ENCODE measurements around the gene C20orf141.
"Not testable (repeated sequence)": the region's sequence is repeated elsewhere in the genome, so short reads cannot be mapped to it uniquely, and the experiment has no call there.

Gene C20orf141

DNA sequence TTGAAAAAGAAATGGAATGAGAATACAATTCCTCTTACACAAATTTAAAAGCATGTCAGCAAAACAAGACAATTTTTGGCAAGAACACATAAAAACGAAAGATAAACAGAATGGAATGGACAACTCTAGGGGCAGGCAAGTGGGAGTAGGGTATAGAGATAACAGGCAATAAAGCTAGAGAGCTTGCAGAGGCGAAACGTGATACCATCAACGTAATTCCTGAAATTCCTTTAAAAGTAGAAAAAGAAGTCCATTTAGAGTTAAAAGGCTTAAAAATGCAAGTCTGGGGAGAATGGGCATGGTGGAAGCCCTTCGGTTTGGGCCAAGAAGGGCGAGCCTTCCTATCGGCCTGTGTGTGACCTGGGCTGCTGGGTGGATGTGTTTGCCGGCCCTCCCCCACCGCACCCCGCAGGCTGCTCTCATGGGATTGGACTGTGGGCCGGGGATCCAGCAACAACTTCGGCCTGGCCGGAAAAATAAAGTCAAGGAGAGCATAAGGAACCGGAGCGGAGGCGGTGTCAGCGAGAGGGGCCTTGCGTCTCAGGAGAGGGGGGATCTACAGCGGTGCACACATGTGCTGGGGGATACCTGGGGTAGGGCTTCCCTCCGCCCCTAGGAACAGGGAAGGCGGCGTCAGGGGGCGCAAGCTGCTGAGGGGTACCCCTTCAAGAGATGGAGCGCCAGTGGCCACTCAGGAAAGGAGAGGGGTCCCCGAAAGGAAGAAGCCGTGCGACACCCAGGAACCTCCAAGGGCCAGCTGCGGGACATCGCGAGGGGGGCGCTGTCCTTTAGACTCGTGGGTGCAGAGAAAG, 5.5 kb downstream of the C20orf141 start:
- in situ Hi-C loops (cut with HindIII; ENCODE audit: low sequenced_read_pairs) = no loop called here

DNA sequence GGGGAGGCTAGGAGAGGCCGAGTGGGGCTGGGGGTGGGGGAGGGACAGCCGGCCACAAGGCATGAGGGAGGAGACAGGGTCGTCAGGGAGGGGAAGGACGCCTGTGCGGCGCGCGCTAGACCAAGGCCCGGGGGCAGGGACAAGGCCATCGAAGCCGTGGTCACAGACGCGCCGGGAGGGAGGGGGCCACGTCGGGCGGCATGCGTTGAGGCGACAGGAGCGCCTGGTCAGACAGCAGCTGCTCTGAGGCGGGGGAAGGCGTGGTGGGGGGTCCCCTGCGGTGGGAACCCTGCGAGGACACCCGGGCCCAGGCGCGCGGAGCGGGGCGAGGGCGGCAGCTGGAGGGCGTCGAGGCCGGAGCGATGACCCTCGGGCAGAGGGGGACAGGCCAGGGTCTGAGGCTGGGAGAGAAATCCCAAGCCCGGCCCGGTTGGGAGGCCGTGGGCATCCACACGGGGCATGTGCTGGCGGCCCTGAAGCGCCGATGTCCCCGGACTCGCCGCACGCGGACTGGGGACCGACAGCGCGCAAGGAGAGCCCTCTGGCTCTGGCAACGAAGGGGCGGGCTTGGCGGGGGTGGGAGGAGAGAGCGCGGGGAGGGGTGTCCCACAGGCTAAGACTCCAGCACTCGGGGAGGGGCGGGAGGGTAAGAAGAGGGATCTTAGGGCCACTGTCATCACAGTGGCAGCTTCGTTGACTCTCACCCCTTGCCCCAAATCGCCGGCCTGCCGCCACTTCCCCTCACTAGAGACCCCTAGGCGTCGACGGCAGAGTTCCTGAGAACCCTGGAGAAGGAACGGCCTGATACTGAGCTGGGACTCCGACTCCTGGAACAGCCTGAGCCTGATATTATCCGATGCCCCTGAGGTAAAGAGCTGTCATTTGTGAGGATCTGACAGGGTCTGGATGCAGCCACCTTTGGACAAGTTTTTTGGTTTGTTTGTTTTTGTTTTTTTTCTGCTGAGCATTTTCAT, 6.4 kb downstream of the C20orf141 start:
- in situ Hi-C loops (cut with HindIII; ENCODE audit: low sequenced_read_pairs) = no loop called here

DNA sequence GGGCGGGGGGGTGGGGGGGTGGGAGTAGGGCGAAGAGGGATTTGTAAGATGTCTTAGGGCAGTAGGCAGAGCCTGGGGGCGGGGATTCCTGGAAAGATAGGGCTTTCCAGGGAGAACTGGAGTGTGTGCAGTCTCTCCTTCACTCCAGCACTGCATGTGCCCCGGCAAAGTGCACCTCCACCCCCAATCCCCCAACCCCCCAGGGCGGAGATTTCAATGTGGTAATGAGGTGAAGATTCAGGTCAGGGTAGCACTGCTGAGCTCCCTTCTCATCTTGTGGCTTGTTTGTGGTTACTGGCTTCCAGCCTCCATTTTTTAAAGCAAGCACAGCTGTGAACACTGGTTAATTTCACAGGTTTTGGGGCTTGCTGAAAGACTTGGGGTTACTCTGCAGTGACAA, 7.3 kb downstream of the C20orf141 start:
- in situ Hi-C loops (cut with HindIII; ENCODE audit: low sequenced_read_pairs) = no loop called here

GRCh38 chr20:2825761-2826160, 11.0 kb downstream of the C20orf141 start:
- in situ Hi-C loops (cut with HindIII; ENCODE audit: low sequenced_read_pairs) = no loop called here

GRCh38 chr20:2826655-2827054, 11.9 kb downstream of the C20orf141 start:
- in situ Hi-C loops (cut with HindIII; ENCODE audit: low sequenced_read_pairs) = no loop called here

DNA sequence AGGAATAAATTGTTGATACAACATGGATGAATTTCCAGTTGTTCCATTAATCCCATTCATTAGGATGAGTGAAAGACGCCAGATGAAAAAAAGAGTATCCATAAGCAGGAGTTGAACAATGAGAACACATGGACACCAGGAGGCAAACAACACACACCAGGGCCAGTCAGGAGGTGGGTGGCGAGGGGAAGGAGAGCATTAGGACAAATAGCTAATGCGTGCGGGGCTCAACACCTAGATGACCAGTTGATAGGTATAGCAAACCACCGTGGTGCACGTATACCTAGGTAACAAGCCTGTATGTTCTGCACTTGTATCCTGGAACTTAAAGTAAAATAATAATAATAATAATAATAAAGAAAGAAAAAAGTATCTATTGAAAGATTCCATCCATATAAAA, 14.6 kb downstream of the C20orf141 start:
- in situ Hi-C loops (cut with HindIII; ENCODE audit: low sequenced_read_pairs) = no loop called here

DNA sequence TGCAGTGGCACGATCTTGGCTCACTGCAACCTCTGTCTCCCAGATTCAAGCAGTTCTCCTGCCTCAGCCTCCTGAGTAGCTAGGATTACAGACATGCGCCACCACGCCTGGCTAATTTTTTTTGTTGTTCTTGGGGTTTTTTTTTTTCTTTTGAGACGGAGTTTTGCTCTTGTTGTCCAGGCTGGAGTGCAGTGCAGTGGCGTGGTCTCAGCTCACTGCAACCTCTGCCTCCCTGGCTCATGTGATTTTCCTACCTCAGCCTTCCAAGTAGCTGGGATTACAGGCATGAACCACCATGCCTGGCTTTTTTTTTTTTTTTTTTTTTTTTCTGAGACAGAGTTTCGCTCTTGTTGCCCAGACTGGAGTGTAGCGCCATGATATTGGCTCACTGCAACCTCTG, 16.4 kb downstream of the C20orf141 start:
- in situ Hi-C loops (cut with HindIII; ENCODE audit: low sequenced_read_pairs) = not testable (repeated sequence)

GRCh38 chr20:2833761-2834160, 19.0 kb downstream of the C20orf141 start:
- in situ Hi-C loops (cut with HindIII; ENCODE audit: low sequenced_read_pairs) = no loop called here

GRCh38 chr20:2834401-2835110, 19.8 kb downstream of the C20orf141 start:
- in situ Hi-C loops (cut with HindIII; ENCODE audit: low sequenced_read_pairs) = no loop called here

GRCh38 chr20:2835331-2835796, 20.6 kb downstream of the C20orf141 start:
- in situ Hi-C loops (cut with HindIII; ENCODE audit: low sequenced_read_pairs) = no loop called here

GRCh38 chr20:2836035-2836434, 21.2 kb downstream of the C20orf141 start:
- in situ Hi-C loops (cut with HindIII; ENCODE audit: low sequenced_read_pairs) = no loop called here

GRCh38 chr20:2837221-2837960, 22.6 kb downstream of the C20orf141 start:
- in situ Hi-C loops (cut with HindIII; ENCODE audit: low sequenced_read_pairs) = no loop called here

GRCh38 chr20:2838170-2838797, 23.5 kb downstream of the C20orf141 start:
- in situ Hi-C loops (cut with HindIII; ENCODE audit: low sequenced_read_pairs) = no loop called here

DNA sequence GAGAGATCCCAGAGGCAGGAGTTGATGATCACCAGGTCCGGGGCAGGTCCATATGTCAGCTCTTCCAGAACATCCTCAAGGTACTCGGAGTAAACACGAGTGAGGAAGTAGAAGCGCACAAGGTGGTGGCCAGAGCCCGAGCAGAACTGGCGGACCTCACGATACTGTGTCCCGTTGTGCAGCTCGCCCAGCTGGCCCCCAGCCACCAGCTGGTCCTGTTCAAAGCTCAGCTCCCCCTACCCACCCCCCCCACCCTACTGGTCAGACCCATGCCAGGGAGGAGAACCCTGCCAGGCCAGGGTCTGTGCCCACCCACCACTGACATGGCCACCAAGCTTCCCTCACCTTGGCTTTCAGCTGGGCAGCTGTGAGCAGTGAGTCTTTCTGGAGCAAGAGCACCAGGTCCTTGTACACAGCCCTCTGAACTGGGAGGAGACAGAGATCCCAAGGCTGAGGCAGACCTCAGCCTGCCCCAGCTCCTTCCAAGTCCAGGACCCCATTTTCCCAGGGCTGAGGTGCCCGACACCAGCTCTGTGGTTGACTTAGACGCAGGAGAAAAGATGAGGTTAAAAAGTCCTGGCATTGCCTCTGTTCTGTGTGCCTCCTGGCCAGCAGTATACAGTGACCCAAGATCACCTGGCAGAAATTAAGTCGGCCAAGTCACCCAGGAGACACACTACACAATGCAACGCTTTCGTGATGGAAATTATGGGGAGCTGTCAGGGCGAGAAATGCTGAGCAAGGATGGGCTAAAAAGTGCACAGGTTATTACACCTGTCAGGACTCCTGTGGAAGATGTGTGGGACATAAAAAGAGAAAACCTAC, 24.3 kb downstream of the C20orf141 start:
- in situ Hi-C loops (cut with HindIII; ENCODE audit: low sequenced_read_pairs) = no loop called here

DNA sequence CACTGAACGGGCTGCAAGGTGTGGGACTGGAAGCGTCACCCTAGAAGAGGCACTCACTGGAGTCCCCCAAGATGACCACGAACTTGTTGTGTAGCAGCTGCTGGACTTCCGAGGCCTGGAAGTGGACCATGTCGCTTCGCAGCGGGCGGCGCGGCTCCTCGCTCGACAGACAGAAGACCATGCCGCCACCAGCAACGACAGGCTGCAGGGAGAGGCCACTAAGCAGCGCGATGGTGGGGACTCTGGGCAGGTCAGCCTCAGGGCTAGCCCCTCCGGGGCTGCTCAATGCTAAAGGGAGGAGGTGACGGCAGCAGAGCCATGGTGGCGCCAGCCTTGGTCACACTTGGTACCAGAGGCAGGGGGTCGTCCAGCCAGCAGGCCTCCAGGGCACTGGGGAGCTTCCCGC, 24.9 kb downstream of the C20orf141 start:
- in situ Hi-C loops (cut with HindIII; ENCODE audit: low sequenced_read_pairs) = no loop called here

- in situ Hi-C loops (cut with HindIII; ENCODE audit: low sequenced_read_pairs) = no loop called here
Measured at GRCh38 chr20:2840138-2840966, 25.6 kb downstream of the C20orf141 start, which contains the start of the genes PCED1A and VPS16. TSS of gene PCED1A (minus strand) at chr20:2840655. CDS start at chr20:2839912, 743 bp downstream. TSS of gene VPS16 (plus strand) at chr20:2840745. CDS start at chr20:2840775, 30 bp downstream.

DNA sequence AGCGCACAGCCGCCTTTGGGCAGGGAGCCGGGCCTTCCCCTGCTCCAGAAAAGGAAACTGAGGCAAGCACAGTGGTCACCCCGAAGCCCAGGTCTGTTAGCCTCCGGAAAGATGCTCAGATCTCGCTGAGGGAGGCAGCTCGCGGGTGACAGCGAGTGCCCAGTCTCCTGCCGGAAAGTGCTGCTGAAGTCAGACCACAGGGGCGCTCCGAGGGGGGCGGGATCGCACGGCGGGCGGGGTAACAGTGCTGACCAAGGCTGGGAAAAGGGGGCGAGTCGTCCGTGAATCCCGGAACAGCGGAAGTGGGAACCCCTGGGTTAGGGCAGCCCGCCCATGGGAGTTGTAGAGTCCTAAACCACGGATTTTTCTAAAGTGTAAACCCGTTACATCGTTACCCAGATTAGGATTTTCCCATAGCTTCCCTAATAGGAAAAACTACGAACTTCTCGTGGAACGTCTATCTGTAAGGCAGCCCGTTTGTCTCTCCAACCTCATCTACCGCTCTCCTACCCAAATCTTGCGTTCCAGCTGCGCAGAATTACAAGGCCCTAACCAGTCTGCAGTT, 26.3 kb downstream of the C20orf141 start:
- in situ Hi-C loops (cut with HindIII; ENCODE audit: low sequenced_read_pairs) = no loop called here

DNA sequence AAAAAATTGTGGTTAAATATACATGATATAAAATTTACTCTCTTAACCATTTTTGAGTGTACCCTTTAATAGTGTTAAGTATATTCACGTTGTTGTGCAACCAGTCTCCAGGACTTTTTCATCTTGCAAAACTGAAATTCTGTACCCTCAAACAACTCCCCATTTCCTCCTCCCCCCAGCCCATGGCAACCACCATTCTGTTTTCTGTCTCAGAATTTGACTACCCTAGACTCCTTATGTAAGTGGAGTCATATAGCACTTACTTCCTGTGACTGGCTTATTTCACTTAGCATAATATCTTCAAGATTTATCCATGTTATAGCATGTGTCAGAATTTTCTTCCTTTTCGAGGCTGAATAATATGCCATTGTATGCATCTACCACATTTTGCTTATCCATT, 30.8 kb downstream of the C20orf141 start:
- in situ Hi-C loops (cut with HindIII; ENCODE audit: low sequenced_read_pairs) = no loop called here
